H1 (cell line): ENCODE measurements around the gene RELN. TPM values are rescaled to one million over a fixed set of nuclear protein-coding genes. Genes with fewer than 3 reads are reported as not detected.

Experiments used
- CTCF ChIA-PET: fragments of 300-600 bp; sonication (Branson Sonifier 250); formaldehyde crosslinking; loops from one replicate; lab custom pipeline; 2021; ENCODE audit not compliant: partially characterized antibody; lab: Charles Lee
- POLR2A ChIA-PET: fragments of 300-600 bp; sonication (Branson Sonifier 250); formaldehyde crosslinking; loops from one replicate; lab custom pipeline; 2021; ENCODE audit warnings: inconsistent platforms; ENCODE audit not compliant: partially characterized antibody; lab: Charles Lee
- DNase-seq, 2 experiments: peaks; one replicate each; pipeline versions ENCODE4 v3.0.0 to v3.0.0-alpha.2; 2010 to 2022; ENCODE audit warnings: low spot score in 2 of 2, low read depth in 1 of 2, mixed read lengths in 1 of 2
- FAIRE-seq: peaks from 2 replicates; lab custom pipeline; 2011; peaks lifted over from hg19 to GRCh38; lab: Jason Lieb, UNC
- H2AFZ ChIP-seq: 2 replicates; pipeline ENCODE4 v1.8.1; 2012; ENCODE audit warnings: low read length, inconsistent platforms
- H2AK5ac ChIP-seq: 2 replicates; pipeline ENCODE4 v1.6.1; 2013; ENCODE audit warnings: low read depth, low read length
- H2BK120ac ChIP-seq: replicated peaks from 2 replicates; pipeline ENCODE3; 2013; ENCODE audit warnings: low read depth, low read length, inconsistent platforms
- H2BK12ac ChIP-seq: 2 replicates; pipeline ENCODE4 v1.6.1; 2013; ENCODE audit warnings: low read depth, low read length
- H2BK15ac ChIP-seq: 2 replicates; pipeline ENCODE4 v1.6.1; 2013; ENCODE audit warnings: low read length
- H2BK20ac ChIP-seq: 2 replicates; pipeline ENCODE4 v1.6.1; 2013; ENCODE audit warnings: low read length
- H2BK5ac ChIP-seq: 2 replicates; pipeline ENCODE4 v1.6.1; 2013; ENCODE audit warnings: low read depth, low read length
- H3K14ac ChIP-seq: 2 replicates; pipeline ENCODE4 v1.6.1; 2013; ENCODE audit warnings: inconsistent platforms; ENCODE audit not compliant: insufficient read length
- H3K18ac ChIP-seq: 2 replicates; pipeline ENCODE4 v1.6.1; 2013; ENCODE audit warnings: low read length; ENCODE audit errors: extremely low read depth
- H3K23ac ChIP-seq: 2 replicates; pipeline ENCODE4 v1.6.1; 2013; ENCODE audit warnings: inconsistent platforms; ENCODE audit not compliant: insufficient read length
- H3K23me2 ChIP-seq: 2 replicates; pipeline ENCODE4 v1.6.1; 2013; ENCODE audit warnings: low read depth, low read length
- H3K27ac ChIP-seq: 2 replicates; pipeline ENCODE4 v1.6.1; 2011; ENCODE audit warnings: low read depth, low read length, inconsistent platforms
- H3K27me3 ChIP-seq, 4 experiments: replicated peaks in 1 of 4; 1 replicate in 1 of 4; 2 replicates in 3 of 4; pipeline versions ENCODE4 v1.6.1 to v1.8.1; 2011 to 2013; ENCODE audit warnings: low read length in 3 of 4, mild to moderate bottlenecking in 3 of 4, inconsistent platforms in 2 of 4, mixed read lengths in 2 of 4, moderate library complexity in 1 of 4; ENCODE audit not compliant: control insufficient read depth in 3 of 4, insufficient read depth in 3 of 4; ENCODE audit errors: extremely low read depth in 1 of 4
- H3K36me3 ChIP-seq, 4 experiments: 2 replicates each; pipeline versions ENCODE4 v1.6.1 to v1.8.1; 2011 to 2013; ENCODE audit warnings: mild to moderate bottlenecking in 4 of 4, low read length in 3 of 4, moderate library complexity in 2 of 4, control low read depth in 1 of 4, inconsistent platforms in 1 of 4; ENCODE audit not compliant: insufficient read depth in 4 of 4, control insufficient read depth in 2 of 4
- H3K4ac ChIP-seq: replicated peaks from 2 replicates; pipeline ENCODE3; 2013; ENCODE audit warnings: low read length, low read depth, mixed read lengths, inconsistent platforms; ENCODE audit not compliant: insufficient read length
- H3K4me1 ChIP-seq, 4 experiments: replicated peaks in 1 of 4; 1 replicate in 1 of 4; 2 replicates in 3 of 4; pipeline versions ENCODE4 v1.6.1 to v1.8.1; 2011 to 2013; ENCODE audit warnings: low read length in 3 of 4, inconsistent platforms in 2 of 4, mixed read lengths in 1 of 4; ENCODE audit not compliant: insufficient read depth in 4 of 4, control insufficient read depth in 3 of 4
- H3K4me2 ChIP-seq, 2 experiments: 2 replicates each; pipeline versions ENCODE4 v1.6.1 to v1.8.1; 2011 to 2013; ENCODE audit warnings: low read depth in 2 of 2, low read length in 2 of 2, control low read depth in 1 of 2, inconsistent platforms in 1 of 2, mild to moderate bottlenecking in 1 of 2; ENCODE audit not compliant: insufficient read depth in 1 of 2
- H3K4me3 ChIP-seq, 4 experiments: fragments of 200-600, 300-600 bp in 1 of 4; sonication (generic), shearing (Covaris generic), sonication (Bioruptor Twin) in 1 of 4; 2 replicates each; pipeline versions ENCODE4 v1.5.1 to v1.8.1; 2011 to 2016; ENCODE audit warnings: low read length in 4 of 4, low read depth in 3 of 4, control low read depth in 2 of 4, inconsistent platforms in 2 of 4, mild to moderate bottlenecking in 2 of 4, mixed read lengths in 1 of 4, moderate library complexity in 1 of 4; ENCODE audit not compliant: insufficient read depth in 2 of 4; ENCODE audit errors: extremely low read depth in 1 of 4
- H3K56ac ChIP-seq: replicated peaks from 2 replicates; pipeline ENCODE3; 2013; ENCODE audit warnings: low read depth, mild to moderate bottlenecking, mixed read lengths, low read length, inconsistent platforms; ENCODE audit not compliant: insufficient read length
- H3K79me1 ChIP-seq: 2 replicates; pipeline ENCODE4 v1.6.1; 2013; ENCODE audit warnings: low read depth, low read length, control low read depth
- H3K79me2 ChIP-seq, 2 experiments: 2 replicates each; pipeline versions ENCODE4 v1.6.1 to v1.8.1; 2012 to 2013; ENCODE audit warnings: low read length in 2 of 2, mild to moderate bottlenecking in 2 of 2, inconsistent platforms in 1 of 2; ENCODE audit not compliant: insufficient read depth in 2 of 2, control insufficient read depth in 1 of 2
- H3K9ac ChIP-seq, 4 experiments: replicated peaks in 1 of 4; 1 replicate in 1 of 4; 2 replicates in 3 of 4; pipeline versions ENCODE4 v1.6.1 to v1.8.1; 2011 to 2013; ENCODE audit warnings: low read depth in 3 of 4, low read length in 3 of 4, control low read depth in 2 of 4, mild to moderate bottlenecking in 2 of 4, moderate library complexity in 2 of 4, inconsistent platforms in 1 of 4; ENCODE audit errors: extremely low read depth in 1 of 4
- H3K9me3 ChIP-seq, 2 experiments: 2 replicates each; pipeline versions ENCODE4 v1.6.1 to v1.8.1; 2012 to 2013; ENCODE audit warnings: mild to moderate bottlenecking in 2 of 2, moderate library complexity in 2 of 2, control low read depth in 1 of 2, inconsistent platforms in 1 of 2, low read depth in 1 of 2, low read length in 1 of 2, mixed read lengths in 1 of 2; ENCODE audit not compliant: insufficient read depth in 2 of 2
- H4K20me1 ChIP-seq, 2 experiments: replicated peaks in 1 of 2; 2 replicates each; pipeline versions ENCODE3 to v1.8.1; 2011 to 2013; ENCODE audit warnings: inconsistent platforms in 2 of 2, low read length in 2 of 2, mild to moderate bottlenecking in 1 of 2; ENCODE audit not compliant: insufficient read depth in 2 of 2, control insufficient read depth in 1 of 2
- H4K5ac ChIP-seq: 2 replicates; pipeline ENCODE4 v1.6.1; 2013; ENCODE audit warnings: low read length, low read depth, mixed read lengths, inconsistent platforms; ENCODE audit not compliant: insufficient read length
- H4K8ac ChIP-seq: 2 replicates; pipeline ENCODE4 v1.8.0; 2013; ENCODE audit warnings: mild to moderate bottlenecking, moderate library complexity, low read length, inconsistent platforms; ENCODE audit not compliant: insufficient read depth; ENCODE audit errors: extremely low read depth
- H4K91ac ChIP-seq: replicated peaks from 2 replicates; pipeline ENCODE3; 2013; ENCODE audit warnings: low read length, mixed read lengths, inconsistent platforms; ENCODE audit not compliant: insufficient read length
- ATF2 ChIP-seq: IDR thresholded peaks from 2 replicates; pipeline ENCODE4 v1.6.1; 2012; ENCODE audit warnings: low read length, inconsistent platforms
- BRCA1 ChIP-seq: IDR thresholded peaks from 2 replicates; pipeline ENCODE4 v1.6.1; 2012; ENCODE audit warnings: low read depth, low read length, improper control_type of control experiment
- CHD1 ChIP-seq: IDR thresholded peaks from 2 replicates; pipeline ENCODE4 v1.6.1; 2012; ENCODE audit warnings: low read depth, low read length, improper control_type of control experiment
- KDM4A ChIP-seq: IDR thresholded peaks from one replicate; pipeline ENCODE4 v1.7.1; 2012; ENCODE audit warnings: low read depth, mild to moderate bottlenecking, moderate library complexity, low read length, inconsistent platforms; ENCODE audit not compliant: severe bottlenecking
- PHF8 ChIP-seq: fragments of 200-600 bp; sonication (generic); conservative IDR thresholded peaks from 2 replicates; pipeline ENCODE4 v1.7.1; 2012; ENCODE audit warnings: low read depth, mild to moderate bottlenecking, inconsistent platforms, low read length, moderate library complexity
- POU5F1 ChIP-seq: IDR thresholded peaks from 2 replicates; pipeline ENCODE4 v1.6.1; 2011; ENCODE audit warnings: low read depth, mild to moderate bottlenecking, low read length, moderate library complexity
- SIRT6 ChIP-seq: IDR thresholded peaks from one replicate; pipeline ENCODE4 v1.7.1; 2012; ENCODE audit warnings: low read length, inconsistent platforms
- SP1 ChIP-seq: IDR thresholded peaks from 2 replicates; pipeline ENCODE4 v1.6.1; 2011; ENCODE audit warnings: low read depth, low read length
- SP2 ChIP-seq: IDR thresholded peaks from 2 replicates; pipeline ENCODE4 v1.6.1; 2012; ENCODE audit warnings: mild to moderate bottlenecking, low read length, inconsistent platforms
- WGBS, 2 experiments: shearing (Covaris generic) in 1 of 2; methylation state at CpG; one replicate each; pipeline versions ENCODE4 v1.1.6 to v1.1.7; 2013 to 2015; ENCODE audit warnings: low lambda C conversion rate in 2 of 2, mixed read lengths in 2 of 2, inconsistent platforms in 1 of 2, low coverage in 1 of 2, missing lambda C conversion rate in 1 of 2; ENCODE audit not compliant: insufficient replicate concordance in 2 of 2, insufficient coverage in 1 of 2, insufficient read length in 1 of 2; ENCODE audit errors: extremely low coverage in 1 of 2, missing lambda C conversion rate in 1 of 2; 5-methylcytosine and 5-hydroxymethylcytosine counted together
- polyA plus RNA-seq, 7 experiments: library from polyadenylated mRNA; depleted of rRNA in 3 of 7; stranded (reverse) in 5 of 7; unstranded in 2 of 7; fragments of >200 nt in 5 of 7; fragments of 200-250 nt in 2 of 7; gene quantifications; 1 replicate in 5 of 7; 2 replicates in 1 of 7; 4 replicates in 1 of 7; pipeline versions ENCODE4 v1.2.1 to v1.2.3, GENCODE V29; 2011 to 2013; ENCODE audit warnings: missing spikeins in 2 of 7, mixed read lengths in 2 of 7
- total RNA-seq: library from RNA; stranded (reverse); fragmentation: NEBNext Ultra II Directional; extraction: Animal tissue kit (Norgen Biotek cat#: 25700); gene quantifications from 2 replicates; pipeline ENCODE4 v1.2.1, GENCODE V29; 2021

Gene RELN
- total and polyA plus RNA-seq, 2 of the 8 experiments (the other 6 are each of a cell fraction or from before 2014, with no cell fraction given), result 0.03 to 0.07 TPM

GRCh38 chr7:103811997-103812396 is 177.5 kb downstream of the RELN start:
- no peak overlapping the region for H3K4me3 ChIP-seq

More at GRCh38 chr7:103811997-103812396, 177.5 kb downstream of the RELN start:
- no peak overlapping the region for H3K23ac ChIP-seq
- H2BK120ac ChIP-seq, result no peak overlapping the region
- no peak overlapping the region for H2BK12ac ChIP-seq
- no peak overlapping the region for H3K4me2 ChIP-seq
- no peak overlapping the region for H2BK5ac ChIP-seq
- no peak overlapping the region for H4K8ac ChIP-seq
- H4K5ac ChIP-seq, result no peak overlapping the region
- H3K14ac ChIP-seq, result no peak overlapping the region
- H3K79me2 ChIP-seq, result no peaks in the 10 kb centered on the region
- peaks cover 0 to 3% (median 0%) of the 10 kb centered on the region in 4 experiments; a peak in 1 of 7 replicates for H3K4me1 ChIP-seq
- no peak for FAIRE-seq
- H3K9me3 ChIP-seq, result no peaks in the 10 kb centered on the region
- no peaks in the 10 kb centered on the region for H3K27me3 ChIP-seq
- no peak overlapping the region; the same call in 1 of the 2 replicates for H3K27ac ChIP-seq
- H2AFZ ChIP-seq, result peak overlapping the region; percentile 8; the same call in 1 of the 2 replicates
- H3K56ac ChIP-seq, result no peak overlapping the region
- H2BK20ac ChIP-seq, result no peak overlapping the region
- H2BK15ac ChIP-seq, result no peak overlapping the region
- no peak overlapping the region for H3K4ac ChIP-seq
- H3K36me3 ChIP-seq, result no peaks in the 10 kb centered on the region
- H2AK5ac ChIP-seq, result no peak overlapping the region
- 64% methylated on average over 2 of the region's 2 CpGs; no CpG with 5 or more reads in 1 of the 2 experiments for WGBS, 2 experiments
- ChIA-PET POLR2A (no interaction called here), CTCF (interaction anchor here (2.1 kb wide), 1 partner anchor 198 kb away, joined by 4 read pairs; no protein-coding TSS in a partner anchor)
- H4K91ac ChIP-seq, result no peak overlapping the region
- no peaks in the 10 kb centered on the region for H3K23me2 ChIP-seq
- H4K20me1 ChIP-seq, result no peaks in the 10 kb centered on the region
- H3K9ac ChIP-seq, result no peak overlapping the region
- no peak for DNase-seq
- no peaks in the 10 kb centered on the region for H3K79me1 ChIP-seq
- TF ChIP-seq SIRT6, result no peak
- TF ChIP-seq KDM4A, result no peak
- no peak for TF ChIP-seq BRCA1
- TF ChIP-seq ATF2, result no peak
- TF ChIP-seq SP2, result no peak
- TF ChIP-seq POU5F1, result no peak
- no peak for TF ChIP-seq PHF8
- TF ChIP-seq CHD1, result no peak
- TF ChIP-seq SP1, result no peak
- no peak overlapping the region; the same call in 1 of the 2 replicates for H3K18ac ChIP-seq
